K562 (cell line): ENCODE results near the gene RALB. TPM values are rescaled to one million over a fixed set of nuclear protein-coding genes. Genes with fewer than 3 reads are reported as not detected.

ENCODE experiments used
- ARHGAP35 ChIP-seq: fragments of 450-650 bp; IDR thresholded peaks from 2 replicates; pipeline ENCODE4 v1.6.1; 2018; ENCODE audit not compliant: partially characterized antibody
- CBFA2T2 ChIP-seq: fragments of 450-650 bp; conservative IDR thresholded peaks from 2 replicates; pipeline ENCODE4 v1.6.1; 2017; ENCODE audit warnings: mild to moderate bottlenecking
- CREB5 ChIP-seq: fragments of 250-450 bp; sonication (Bioruptor Pico); IDR thresholded peaks from 2 replicates; pipeline ENCODE4 v1.5.0; 2020; ENCODE audit warnings: mild to moderate bottlenecking
- DACH1 ChIP-seq: fragments of 450-650 bp; IDR thresholded peaks from 2 replicates; pipeline ENCODE4 v1.6.1; 2018; ENCODE audit not compliant: partially characterized antibody
- EZH2 ChIP-seq: IDR thresholded peaks from 2 replicates; pipeline ENCODE4 v1.6.1; 2012; ENCODE audit warnings: low read depth, mild to moderate bottlenecking, inconsistent platforms, low read length, borderline replicate concordance
- GABPA ChIP-seq: fragments of 200-800 bp; sonication (Bioruptor generic); conservative IDR thresholded peaks from 2 replicates; pipeline ENCODE4 v1.6.1; 2016; ENCODE audit warnings: low read depth, missing genetic modification characterization, missing compliant biosample characterization
- GATAD2A ChIP-seq: fragments of 450-650 bp; IDR thresholded peaks from 2 replicates; pipeline ENCODE4 v1.6.1; 2017
- HDAC2 ChIP-seq: fragments of 450-650 bp; IDR thresholded peaks from 2 replicates; pipeline ENCODE4 v1.6.1; 2016; ENCODE audit warnings: mild to moderate bottlenecking
- HNRNPH1 ChIP-seq: fragments of 200-400 bp; formaldehyde crosslinking; optimal IDR thresholded peaks from 2 replicates; pipeline ENCODE3; 2017; ENCODE audit warnings: low read depth, mild to moderate bottlenecking, low read length, moderate library complexity
- HNRNPUL1 ChIP-seq: fragments of 200-400 bp; formaldehyde crosslinking; IDR thresholded peaks from 2 replicates; pipeline ENCODE4 v1.6.1; 2017; ENCODE audit warnings: low read length
- JUN ChIP-seq, 2 experiments: sonication (generic) in 1 of 2; formaldehyde crosslinking in 1 of 2; IDR thresholded peaks; 2 replicates each; pipeline versions ENCODE4 v1.6.1 to v1.8.0; 2012 to 2022; ENCODE audit warnings: borderline replicate concordance in 2 of 2, mild to moderate bottlenecking in 2 of 2, improper control_type of control experiment in 1 of 2, low read depth in 1 of 2, low read length in 1 of 2, missing genetic modification reagents in 1 of 2
- L3MBTL2 ChIP-seq: fragments of 450-650 bp; IDR thresholded peaks from 2 replicates; pipeline ENCODE4 v1.6.1; 2016; ENCODE audit warnings: mild to moderate bottlenecking, moderate library complexity
- MCM7 ChIP-seq, 2 experiments: fragments of 450-650 bp; IDR thresholded peaks; 2 replicates each; pipeline ENCODE4 v1.6.1; 2016 to 2018
- NCOA4 ChIP-seq: fragments of 450-650 bp; IDR thresholded peaks from 2 replicates; pipeline ENCODE4 v1.6.1; 2018; ENCODE audit warnings: mild to moderate bottlenecking; ENCODE audit not compliant: partially characterized antibody
- NFE2L1 ChIP-seq: fragments of 450-650 bp; IDR thresholded peaks from 2 replicates; pipeline ENCODE4 v1.6.1; 2016; ENCODE audit warnings: missing genetic modification characterization, low read depth, mild to moderate bottlenecking, missing compliant biosample characterization, moderate library complexity, borderline replicate concordance
- PATZ1 ChIP-seq: fragments of 250-450 bp; sonication (Bioruptor Pico); IDR thresholded peaks from 2 replicates; pipeline ENCODE4 v1.5.0; 2020; ENCODE audit warnings: mild to moderate bottlenecking, borderline replicate concordance
- TBP ChIP-seq: optimal IDR thresholded peaks from 2 replicates; pipeline ENCODE3; 2011; ENCODE audit warnings: low read depth, low read length, improper control_type of control experiment
- VEZF1 ChIP-seq: fragments of 200-800 bp; sonication (Bioruptor generic); IDR thresholded peaks from 2 replicates; pipeline ENCODE4 v1.6.1; 2017; ENCODE audit warnings: missing genetic modification characterization, missing compliant biosample characterization
- ZBTB7A ChIP-seq: IDR thresholded peaks from 2 replicates; pipeline ENCODE4 v1.6.1; 2011; ENCODE audit warnings: low read depth, mild to moderate bottlenecking, low read length, moderate library complexity, borderline replicate concordance; ENCODE audit not compliant: control insufficient read depth
- ZFP36 ChIP-seq: fragments of 150-350 bp; IDR thresholded peaks from 2 replicates; pipeline ENCODE4 v1.6.1; 2018; ENCODE audit warnings: low read length, low read depth; ENCODE audit not compliant: partially characterized antibody
- ZNF655 ChIP-seq: fragments of 250-450 bp; sonication (Bioruptor Pico); IDR thresholded peaks from 2 replicates; pipeline ENCODE4 v1.5.0; 2021
- ZNF695 ChIP-seq: fragments of 450-650 bp; formaldehyde crosslinking; IDR thresholded peaks from 2 replicates; pipeline ENCODE4 v1.4.0; 2020; ENCODE audit warnings: mild to moderate bottlenecking, moderate library complexity
- ZNF830 ChIP-seq: fragments of 250-450 bp; sonication (Bioruptor Pico); IDR thresholded peaks from 2 replicates; pipeline ENCODE4 v1.5.0; 2021; ENCODE audit warnings: mild to moderate bottlenecking
- polyA plus RNA-seq, 8 experiments: library from polyadenylated mRNA; depleted of rRNA in 4 of 8; stranded (reverse) in 5 of 8; unstranded in 3 of 8; fragments of >200 nt; fragmentation: Nextera tagmentation in 2 of 8; fragmentation: Illumina TruSeq in 1 of 8; extraction: Ambion mirVana in 2 of 8; extraction: Trizol in 1 of 8; gene quantifications; 2 replicates each; pipeline versions ENCODE4 v1.2.1 to v1.2.3, GENCODE V29; 2011 to 2014; ENCODE audit warnings: inconsistent platforms in 1 of 8, missing spikeins in 1 of 8
- total RNA-seq, 7 experiments: library from RNA; depleted of rRNA in 6 of 7; stranded (reverse); fragments of >200 nt in 6 of 7; fragmentation: Illumina TruSeq in 2 of 7; extraction: Trizol in 2 of 7; gene quantifications; 2 replicates each; pipeline versions ENCODE4 v1.2.1 to v1.2.3, GENCODE V29; 2011 to 2021; ENCODE audit warnings: low replicate concordance in 1 of 7

RALB gene
- total and polyA plus RNA-seq, 9 of the 15 experiments (the other 6 are each of a cell fraction or from before 2014, with no cell fraction given), result 14.8 to 65.6 (median 38.4) TPM

GRCh38 chr2:120227111-120227991 lies 25.3 kb upstream of the RALB start (continued):
- no peak for TF ChIP-seq JUN (IDR thresholded peaks at IDR 0.05; ENCODE audit: borderline replicate concordance, low read depth, low read length)
- no peak for TF ChIP-seq JUN (CRISPR knock-in tag; IDR thresholded peaks at IDR 0.05; ENCODE audit: borderline replicate concordance)
- TF ChIP-seq CBFA2T2, result peak; percentile 56
- TF ChIP-seq PATZ1 (CRISPR knock-in tag), result no peak
- TF ChIP-seq TBP, result no peak
- TF ChIP-seq ZFP36, result no peak
- no peak for TF ChIP-seq NFE2L1 (tag)
- TF ChIP-seq MCM7 (IDR thresholded peaks at IDR 0.05), result no peak
- TF ChIP-seq HDAC2, result peak; percentile 57; the same call in 1 of the 2 replicates
- no peak for TF ChIP-seq ZNF830 (CRISPR knock-in tag)
- TF ChIP-seq EZH2, result no peak
- TF ChIP-seq ARHGAP35, result no peak
- TF ChIP-seq CREB5 (CRISPR knock-in tag), result no peak
- no peak for TF ChIP-seq GATAD2A
- peak; percentile 77 for TF ChIP-seq L3MBTL2
- no peak for TF ChIP-seq HNRNPUL1
- TF ChIP-seq GABPA (tag), result no peak
- TF ChIP-seq ZNF655, result no peak
- TF ChIP-seq HNRNPH1, result no peak
- peak; percentile 33; the same call in 1 of the 2 replicates for TF ChIP-seq ZBTB7A
- no peak for TF ChIP-seq ZNF695 (CRISPR knock-in tag)
- TF ChIP-seq DACH1, result no peak
- no peak for TF ChIP-seq NCOA4
- TF ChIP-seq VEZF1, result peak; percentile 41
